Adrenal gland (tissue), 5 donors: ENCODE measurements around the gene PPP1R37.

Experiments used
- POLR2A ChIP-seq, 2 donors: fragments of 450-650 bp; IDR thresholded peaks; one replicate each; pipeline ENCODE4 v1.6.1; 2017; ENCODE audit warnings: antibody characterized with exemption in 2 of 2, mild to moderate bottlenecking in 2 of 2, moderate library complexity in 1 of 2
- TF ChIP-seq, protein P1 (sequence below), 6 experiments: fragments of 450-650 bp in 4 of 6; fragments of 200-600 bp in 2 of 6; sonication (generic) in 1 of 6; IDR thresholded peaks; 1 replicate in 5 of 6; 2 replicates in 1 of 6; pipeline versions ENCODE4 v1.5.1 to v1.8.0; 2016 to 2021; ENCODE audit warnings: antibody characterized with exemption in 6 of 6, mild to moderate bottlenecking in 2 of 6, moderate library complexity in 1 of 6
- donor health status: DM: no; HTN: no; CAD: no.

DNA sequence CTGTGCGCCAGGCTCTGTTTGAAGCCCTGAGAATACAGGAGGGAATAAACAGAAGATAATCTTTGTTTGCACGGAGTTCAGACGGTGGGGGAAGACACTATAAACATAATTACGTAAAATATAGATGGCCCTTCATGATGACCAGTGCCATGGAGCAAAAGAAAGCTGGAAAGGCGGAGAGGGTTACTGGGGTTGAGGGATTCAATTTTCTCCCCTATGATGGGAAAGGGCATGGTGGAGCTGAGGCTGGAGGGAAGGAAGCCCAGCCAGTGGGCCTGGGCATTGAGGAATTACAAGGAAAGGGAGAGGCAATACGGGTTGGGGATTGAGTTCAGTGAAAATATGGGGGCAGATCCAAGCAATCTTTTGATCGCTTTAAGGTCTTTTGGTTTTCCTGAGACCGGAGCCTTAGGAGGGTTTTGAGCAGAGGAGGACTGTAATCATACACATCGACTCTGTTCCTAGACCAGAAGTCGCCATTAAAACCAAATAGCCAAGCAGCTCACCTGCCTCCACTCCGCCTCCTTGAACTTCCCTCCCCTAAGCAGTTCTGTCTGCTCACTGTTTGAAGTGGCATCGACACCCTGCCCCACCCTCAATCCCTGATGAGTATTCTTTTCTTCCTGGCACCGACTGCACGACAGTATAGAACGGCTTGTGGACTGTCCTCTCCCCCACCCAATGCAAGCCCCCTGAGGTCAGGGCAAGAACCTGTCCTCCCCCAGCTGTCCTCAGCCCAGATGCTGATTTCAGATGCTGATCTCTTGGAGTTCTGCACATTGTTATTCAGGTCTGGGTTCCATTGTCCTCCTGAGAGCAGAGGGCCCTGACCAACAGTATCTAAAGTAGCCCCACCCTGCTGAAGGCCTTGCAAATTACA is 15.9 kb upstream of the PPP1R37 start:
- TF ChIP-seq, protein P1, sequence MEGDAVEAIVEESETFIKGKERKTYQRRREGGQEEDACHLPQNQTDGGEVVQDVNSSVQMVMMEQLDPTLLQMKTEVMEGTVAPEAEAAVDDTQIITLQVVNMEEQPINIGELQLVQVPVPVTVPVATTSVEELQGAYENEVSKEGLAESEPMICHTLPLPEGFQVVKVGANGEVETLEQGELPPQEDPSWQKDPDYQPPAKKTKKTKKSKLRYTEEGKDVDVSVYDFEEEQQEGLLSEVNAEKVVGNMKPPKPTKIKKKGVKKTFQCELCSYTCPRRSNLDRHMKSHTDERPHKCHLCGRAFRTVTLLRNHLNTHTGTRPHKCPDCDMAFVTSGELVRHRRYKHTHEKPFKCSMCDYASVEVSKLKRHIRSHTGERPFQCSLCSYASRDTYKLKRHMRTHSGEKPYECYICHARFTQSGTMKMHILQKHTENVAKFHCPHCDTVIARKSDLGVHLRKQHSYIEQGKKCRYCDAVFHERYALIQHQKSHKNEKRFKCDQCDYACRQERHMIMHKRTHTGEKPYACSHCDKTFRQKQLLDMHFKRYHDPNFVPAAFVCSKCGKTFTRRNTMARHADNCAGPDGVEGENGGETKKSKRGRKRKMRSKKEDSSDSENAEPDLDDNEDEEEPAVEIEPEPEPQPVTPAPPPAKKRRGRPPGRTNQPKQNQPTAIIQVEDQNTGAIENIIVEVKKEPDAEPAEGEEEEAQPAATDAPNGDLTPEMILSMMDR (IDR thresholded peaks at IDR 0.05) = no peak
- no peak for TF ChIP-seq POLR2A (IDR thresholded peaks at IDR 0.05)
